Kasumi-1 (cell line): ENCODE results near the gene SH3RF3.
"Not testable (repeated sequence)": the region's sequence is repeated elsewhere in the genome, so short reads cannot be mapped to it uniquely, and the experiment has no call there.

ENCODE experiments used
- DNase-seq, 2 experiments: peaks; one replicate each; lab custom pipeline; 2025; lab: John Stamatoyannopoulos, UW

Gene SH3RF3

DNA sequence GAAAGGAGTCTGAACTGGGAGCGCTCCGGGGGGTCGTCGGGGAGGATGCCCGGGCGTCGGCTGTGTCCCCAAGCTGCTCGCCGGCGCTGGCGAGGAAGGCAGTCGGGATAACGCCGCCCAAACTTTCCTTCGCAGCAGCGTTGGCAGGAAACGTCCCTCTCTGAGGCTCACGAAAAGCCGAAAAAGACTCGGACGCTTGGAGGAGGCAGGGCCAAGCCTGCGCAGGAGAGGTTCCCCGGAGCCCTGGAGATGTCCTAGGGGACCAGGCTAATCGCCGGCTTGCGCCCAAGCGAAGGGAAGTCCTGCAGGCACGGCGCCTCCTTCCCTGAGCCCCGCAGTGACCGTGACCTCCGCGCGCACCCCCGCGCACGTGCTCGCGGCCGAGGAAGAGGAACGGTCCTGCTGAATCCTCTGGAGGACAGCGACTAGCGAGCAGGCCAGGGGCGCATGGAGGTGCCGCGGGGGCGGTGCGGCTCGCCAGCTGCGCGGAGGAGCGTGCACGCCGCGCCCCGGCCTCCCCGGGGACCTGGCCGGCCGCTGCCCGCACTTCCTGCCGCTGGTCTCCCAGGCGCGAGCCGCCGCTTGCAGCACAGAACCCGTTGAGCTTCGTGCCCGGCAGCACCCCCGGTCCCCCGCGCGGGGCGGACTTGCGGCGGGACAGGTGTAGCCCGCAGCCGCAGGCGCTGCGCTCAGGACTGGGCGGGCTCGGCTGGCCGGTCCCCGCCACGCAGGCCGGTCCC is at the start of gene SH3RF3:
SH3RF3 (plus strand) TSS at position 590 of the 740 bp plus-strand sequence.
- peak; percentile 18 to 26 for DNase-seq

- DNase-seq, result no peak
These were observed 49.4 kb upstream of the SH3RF3 start for GRCh38 chr2:109079590-109079989.

DNA sequence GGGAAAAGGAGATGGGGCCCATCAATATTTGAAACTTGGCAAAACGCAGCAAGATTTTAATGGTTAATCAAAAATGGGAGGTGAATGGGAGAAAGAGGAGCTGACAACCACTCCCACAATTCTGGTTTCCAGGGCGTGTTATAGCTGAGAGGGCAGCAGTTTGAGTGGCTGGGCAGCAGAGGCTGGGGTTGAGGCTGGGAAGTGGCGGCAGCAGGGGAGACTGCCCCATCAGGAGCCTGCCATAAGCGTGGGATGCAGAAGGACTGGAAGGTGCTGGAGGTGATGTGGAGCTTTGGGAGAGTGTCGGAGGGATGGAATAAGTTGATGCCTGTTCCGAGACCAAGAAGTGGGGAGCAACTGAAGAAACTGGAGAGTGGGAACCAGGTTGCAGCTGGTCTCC is 48.9 kb upstream of the SH3RF3 start:
- DNase-seq, result no peak

GRCh38 chr2:109080757-109081156 is 48.2 kb upstream of the SH3RF3 start:
- DNase-seq, result no peak

- no peak for DNase-seq
These were observed 47.6 kb upstream of the SH3RF3 start for GRCh38 chr2:109081374-109081773.

- no peak for DNase-seq
These were observed 45.2 kb upstream of the SH3RF3 start for GRCh38 chr2:109083771-109084170.

- DNase-seq, result no peak
These were observed 44.7 kb upstream of the SH3RF3 start for GRCh38 chr2:109084341-109084740.

- no peak for DNase-seq
These were observed 42.9 kb upstream of the SH3RF3 start for GRCh38 chr2:109085912-109086742.

DNA sequence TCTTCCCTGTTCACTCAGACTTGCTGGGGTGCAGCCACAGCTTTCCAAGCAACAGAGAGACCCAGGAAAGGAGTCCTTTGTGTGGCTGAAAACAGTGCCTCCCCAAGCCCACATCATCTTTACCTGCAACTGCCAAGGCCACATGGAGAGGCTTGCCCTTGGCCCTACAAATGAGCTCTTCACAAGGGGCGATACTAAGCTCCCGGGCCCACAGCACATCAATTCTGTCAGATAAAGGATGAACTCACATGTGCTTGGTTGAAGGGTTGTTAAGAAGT is 42.3 kb upstream of the SH3RF3 start:
- DNase-seq, result no peak

DNA sequence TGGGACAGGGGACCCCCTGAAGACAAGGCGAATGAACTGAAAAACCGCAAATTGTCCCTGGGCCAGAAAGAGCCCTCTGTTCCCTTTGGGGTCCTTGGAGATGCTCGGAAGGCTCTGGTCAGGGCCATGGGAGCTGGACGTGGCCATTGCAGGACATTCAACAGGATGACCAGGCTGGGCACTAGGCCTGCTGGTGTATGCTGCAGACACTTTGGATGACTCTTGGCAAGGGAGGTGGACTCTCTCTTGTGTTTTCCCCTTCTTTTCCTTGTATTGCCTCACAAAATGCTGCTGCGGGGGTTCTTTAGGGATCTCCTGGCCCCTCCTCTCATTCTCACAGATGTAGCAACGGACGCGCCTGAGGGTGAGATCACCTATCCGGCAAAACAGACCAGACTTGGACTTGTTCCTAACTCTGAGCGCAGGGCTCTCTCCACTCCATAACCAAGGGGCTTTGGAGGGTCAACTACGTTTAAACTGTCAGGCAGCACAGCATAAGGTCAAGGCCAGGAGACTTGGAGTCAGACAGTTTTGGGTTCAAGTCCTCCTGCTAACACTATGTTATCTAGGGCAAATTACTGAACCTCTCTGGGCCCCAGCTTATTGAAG is 41.8 kb upstream of the SH3RF3 start:
- DNase-seq, result no peak

GRCh38 chr2:109089602-109090300 is 39.3 kb upstream of the SH3RF3 start:
- DNase-seq, result no peak

DNA sequence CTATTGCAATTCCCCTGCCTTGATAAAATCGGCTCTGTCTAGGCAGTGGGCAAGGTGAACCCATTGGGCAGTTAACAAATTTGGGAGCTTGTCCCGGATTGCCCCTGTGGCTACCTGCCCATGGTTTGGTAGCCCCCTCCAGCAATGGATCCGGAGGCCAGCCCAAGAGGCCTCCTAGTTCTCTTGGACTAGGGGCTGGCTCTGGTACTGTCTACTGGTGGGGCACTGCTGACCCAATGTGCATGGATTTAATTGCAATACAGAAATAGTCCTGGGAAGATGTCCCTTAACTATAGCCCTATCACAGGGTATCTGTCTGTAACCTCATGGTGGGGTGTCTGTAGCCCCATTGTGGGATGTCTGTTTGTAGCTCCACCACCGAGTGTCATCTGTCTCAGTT is 37.5 kb upstream of the SH3RF3 start:
- DNase-seq, result no peak

DNA sequence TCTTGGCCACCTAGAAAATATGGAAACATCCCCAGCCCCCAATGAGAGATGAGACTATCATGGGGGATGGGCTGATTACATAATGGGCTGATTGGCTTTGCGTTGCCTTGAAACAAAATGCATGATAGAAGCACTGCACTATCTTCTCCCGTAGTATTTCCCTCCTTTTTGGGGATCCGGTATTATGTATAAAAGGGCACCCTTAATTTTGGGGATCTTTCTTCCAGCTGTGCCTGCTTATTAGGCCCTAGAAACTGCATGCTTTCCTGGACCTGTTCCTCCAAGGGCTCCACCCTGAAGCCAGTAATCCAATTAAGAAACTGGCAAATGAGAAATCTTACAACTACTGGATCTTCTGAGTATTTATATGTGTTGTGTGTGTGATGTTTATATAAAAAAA is 34.9 kb upstream of the SH3RF3 start:
- no peak for DNase-seq

GRCh38 chr2:109098251-109098920 is 30.6 kb upstream of the SH3RF3 start:
- DNase-seq, result no peak

DNA sequence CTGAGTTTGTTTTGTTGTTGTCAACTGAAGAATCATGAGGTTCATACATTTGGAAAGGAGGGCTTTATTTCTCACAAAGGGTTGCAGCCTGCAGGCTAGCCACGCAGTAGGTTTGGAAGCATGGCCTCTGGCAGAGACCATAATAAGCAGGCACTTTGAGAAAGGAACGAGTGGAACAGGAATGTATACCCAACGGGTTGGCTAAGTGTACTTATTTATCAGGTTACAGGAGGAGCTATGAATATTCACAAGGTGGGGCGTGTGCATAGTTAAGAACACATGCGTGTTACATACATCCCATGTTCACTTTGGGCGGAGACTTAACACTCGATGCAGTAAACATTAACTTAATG is 30.1 kb upstream of the SH3RF3 start:
- no peak for DNase-seq

- DNase-seq, result no peak
These were observed 26.3 kb upstream of the SH3RF3 start for GRCh38 chr2:109102588-109103233.

GRCh38 chr2:109105113-109105512 is 23.9 kb upstream of the SH3RF3 start:
- DNase-seq, result no peak

DNA sequence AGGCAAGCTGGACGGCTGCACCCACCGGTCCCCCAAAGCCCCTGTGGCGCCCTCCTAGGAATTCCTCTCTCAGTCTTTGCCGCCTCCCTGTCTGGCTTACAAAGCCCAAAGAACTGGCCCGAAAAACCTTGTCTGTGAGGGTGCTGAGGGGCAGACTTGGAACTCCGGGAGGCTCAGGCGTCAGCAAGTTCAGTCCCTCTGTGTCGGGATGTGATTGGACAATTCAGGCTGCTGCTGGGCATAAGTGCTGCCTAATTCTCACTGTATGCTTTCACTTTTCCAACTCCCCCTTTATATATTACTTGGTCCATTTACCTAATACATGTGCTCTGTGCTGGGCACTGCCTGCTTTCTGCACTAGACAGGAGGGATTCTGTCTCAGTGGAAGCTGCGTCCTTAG is 20.3 kb upstream of the SH3RF3 start:
- no peak for DNase-seq

GRCh38 chr2:109109342-109109741 is 19.7 kb upstream of the SH3RF3 start:
- no peak for DNase-seq

DNA sequence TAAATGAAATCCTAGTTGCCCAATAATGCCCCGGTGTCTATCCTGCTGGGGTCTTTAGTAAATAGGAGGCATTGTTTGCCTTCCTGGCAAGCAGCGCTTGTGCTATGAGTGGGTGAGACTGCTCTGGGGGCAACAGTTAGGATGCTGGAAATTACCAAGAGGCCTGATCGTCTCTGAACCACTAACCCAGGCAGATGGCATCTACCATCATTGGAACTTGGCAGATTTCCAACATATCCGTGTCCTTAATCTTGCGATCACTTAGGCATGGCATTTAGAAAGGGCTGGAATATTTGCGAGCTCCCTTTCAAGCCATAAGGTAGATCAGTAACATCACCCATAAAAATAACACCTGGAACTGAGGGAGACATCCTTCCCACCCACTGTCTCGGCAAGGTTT is 18.8 kb upstream of the SH3RF3 start:
- no peak for DNase-seq

- not testable (repeated sequence) for DNase-seq
These were observed 11.8 kb upstream of the SH3RF3 start for GRCh38 chr2:109117181-109117580.

DNA sequence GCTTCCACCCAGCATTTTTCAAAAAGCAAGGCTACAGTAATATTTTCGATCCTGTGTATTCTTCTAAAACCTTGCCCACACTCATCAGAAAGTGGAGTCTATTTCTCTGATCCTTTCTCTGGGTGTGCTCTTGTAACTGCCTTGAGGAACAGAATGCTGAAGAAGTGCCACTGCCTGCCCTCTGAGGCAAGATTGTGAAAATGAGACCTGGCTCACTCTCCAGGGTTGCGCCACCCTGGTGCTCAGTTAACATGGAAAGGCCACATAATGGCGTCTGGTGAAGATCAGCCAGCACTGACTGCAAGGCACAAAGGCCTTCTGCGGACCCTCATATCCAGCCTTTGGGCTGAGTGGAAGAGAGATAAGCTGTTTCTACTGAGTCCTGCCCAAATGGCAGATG is 11.2 kb upstream of the SH3RF3 start:
- DNase-seq, result no peak
